PC-3 (cell line): ENCODE results near the gene ZFYVE28.

Experiments used
- EZH2 ChIP-seq: fragments of 300-600 bp; sonication (generic); IDR thresholded peaks from one replicate; pipeline ENCODE4 v1.6.1; 2017; ENCODE audit warnings: antibody characterized with exemption, mild to moderate bottlenecking, low read length; ENCODE audit not compliant: unreplicated experiment
- TF ChIP-seq, protein P1 (sequence below): fragments of 300-600 bp; sonication (generic); conservative IDR thresholded peaks from 2 replicates; pipeline ENCODE4 v1.5.1; 2017; ENCODE audit warnings: antibody characterized with exemption, low read depth, mild to moderate bottlenecking, low read length

DNA sequence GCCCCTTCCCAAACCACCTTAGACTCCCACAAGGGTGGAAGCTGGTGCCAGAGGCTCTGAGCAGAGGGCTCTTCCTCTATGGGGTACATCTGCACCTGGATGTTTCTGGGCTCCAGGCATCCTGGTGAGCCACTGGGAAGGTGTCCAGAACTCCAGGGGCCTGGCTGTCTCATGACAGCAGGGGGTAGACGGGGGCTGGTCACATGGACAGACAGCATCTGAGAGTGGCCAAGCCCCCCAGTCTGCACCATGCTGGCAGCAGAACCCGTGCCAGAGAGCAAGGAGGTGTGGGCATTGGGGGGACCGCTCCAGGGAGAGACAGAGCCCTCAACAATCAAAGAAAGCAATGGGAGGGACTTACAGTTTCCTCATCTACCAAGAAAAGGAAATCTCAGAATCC, 39.5 kb downstream of the ZFYVE28 start:
- no peak for TF ChIP-seq EZH2
- TF ChIP-seq, protein P1, sequence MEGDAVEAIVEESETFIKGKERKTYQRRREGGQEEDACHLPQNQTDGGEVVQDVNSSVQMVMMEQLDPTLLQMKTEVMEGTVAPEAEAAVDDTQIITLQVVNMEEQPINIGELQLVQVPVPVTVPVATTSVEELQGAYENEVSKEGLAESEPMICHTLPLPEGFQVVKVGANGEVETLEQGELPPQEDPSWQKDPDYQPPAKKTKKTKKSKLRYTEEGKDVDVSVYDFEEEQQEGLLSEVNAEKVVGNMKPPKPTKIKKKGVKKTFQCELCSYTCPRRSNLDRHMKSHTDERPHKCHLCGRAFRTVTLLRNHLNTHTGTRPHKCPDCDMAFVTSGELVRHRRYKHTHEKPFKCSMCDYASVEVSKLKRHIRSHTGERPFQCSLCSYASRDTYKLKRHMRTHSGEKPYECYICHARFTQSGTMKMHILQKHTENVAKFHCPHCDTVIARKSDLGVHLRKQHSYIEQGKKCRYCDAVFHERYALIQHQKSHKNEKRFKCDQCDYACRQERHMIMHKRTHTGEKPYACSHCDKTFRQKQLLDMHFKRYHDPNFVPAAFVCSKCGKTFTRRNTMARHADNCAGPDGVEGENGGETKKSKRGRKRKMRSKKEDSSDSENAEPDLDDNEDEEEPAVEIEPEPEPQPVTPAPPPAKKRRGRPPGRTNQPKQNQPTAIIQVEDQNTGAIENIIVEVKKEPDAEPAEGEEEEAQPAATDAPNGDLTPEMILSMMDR = no peak
